Endometrium (tissue), 2 donors: ENCODE data around the gene FBXL19.
"Not testable (repeated sequence)": the region's sequence is repeated elsewhere in the genome, so short reads cannot be mapped to it uniquely, and the experiment has no call there.

Experiments
- FAIRE-seq: peaks from 2 replicates; lab custom pipeline; 2012; peaks lifted over from hg19 to GRCh38; lab: Jason Lieb, UNC
- donor health status: control.
- donor health status: control.

Gene FBXL19

DNA sequence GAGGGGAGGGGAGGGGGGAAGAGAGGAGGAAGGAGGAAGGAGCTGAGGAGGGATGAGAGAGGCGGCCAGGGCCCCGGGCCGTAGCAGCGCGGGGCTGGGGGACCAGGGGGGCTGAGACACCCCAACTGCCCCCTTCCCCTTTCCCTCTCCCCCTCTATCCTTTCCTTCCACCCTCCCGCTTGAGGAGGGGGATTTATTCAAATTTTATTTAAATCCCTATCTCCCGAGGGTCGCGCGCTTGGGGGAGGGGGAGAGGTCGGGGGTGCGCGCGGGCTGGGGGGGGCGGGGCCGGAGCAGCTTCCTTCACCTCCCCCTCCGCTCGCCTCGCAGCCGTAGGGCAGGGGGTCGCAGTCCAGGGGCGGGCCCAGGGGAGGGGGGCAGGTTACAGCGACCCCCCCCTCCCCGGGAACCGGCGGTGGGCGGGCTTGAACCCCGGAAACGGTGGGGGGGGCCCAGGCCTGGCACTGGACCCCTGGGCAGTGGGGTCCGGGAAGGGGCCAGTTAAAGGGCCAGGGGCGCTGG, at the start of gene FBXL19:
Gene FBXL19, plus strand, starts transcription at position 19 of the 522 bp plus-strand sequence. CDS start 2,183 bp downstream, outside the sequence.
- no peak for FAIRE-seq

DNA sequence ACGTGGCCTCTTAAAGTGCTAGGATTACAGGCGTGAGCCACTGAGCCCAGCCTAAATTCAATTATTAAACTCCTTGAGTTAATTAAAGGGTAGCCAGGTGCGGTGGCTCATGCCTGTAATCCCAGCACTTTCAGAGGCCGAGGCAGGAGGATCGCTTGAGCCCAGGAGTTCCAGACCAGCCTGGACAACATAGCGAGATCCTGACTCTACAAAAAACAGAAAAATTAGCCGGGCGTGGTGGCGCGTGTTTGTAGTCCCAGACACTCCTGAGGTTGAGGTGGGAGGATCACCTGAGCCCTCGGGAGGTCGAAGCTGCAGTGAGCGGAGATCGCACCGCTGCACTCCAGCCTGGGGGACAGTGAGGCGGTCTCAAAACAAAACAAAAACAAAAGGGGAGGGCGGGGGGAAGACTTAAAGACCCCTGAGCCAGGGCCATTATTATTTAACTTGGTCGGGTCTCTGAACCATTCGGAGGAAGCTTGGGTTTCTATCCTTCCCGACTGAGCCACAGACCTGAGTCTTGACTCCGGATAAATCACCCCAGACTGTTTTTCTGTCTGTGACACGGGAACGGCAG, 49.0 kb upstream of the FBXL19 start:
- no peak for FAIRE-seq

GRCh38 chr16:30874821-30875717, 48.3 kb upstream of the FBXL19 start:
- FAIRE-seq, result no peak

GRCh38 chr16:30875871-30876801, 47.2 kb upstream of the FBXL19 start:
- no peak for FAIRE-seq

DNA sequence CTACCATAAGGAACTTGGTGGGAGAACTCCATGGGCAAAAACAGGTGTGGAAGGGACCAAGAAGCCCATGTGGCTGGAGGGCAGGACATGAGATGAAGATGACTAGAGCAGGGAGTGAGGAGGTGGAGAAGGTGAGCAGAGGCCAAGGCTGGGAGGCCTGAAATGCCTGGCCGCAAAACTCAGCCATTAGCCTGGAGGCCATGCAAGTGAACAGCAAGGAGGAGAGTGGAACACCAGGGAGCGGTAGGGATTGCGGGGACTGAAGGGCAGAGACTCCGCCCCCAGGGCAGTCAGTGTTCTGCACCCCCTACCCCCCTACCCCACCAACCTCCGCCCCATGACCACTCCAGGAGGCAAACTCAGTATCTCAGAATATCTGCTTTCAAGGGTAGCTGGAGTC, 46.5 kb upstream of the FBXL19 start:
- no peak for FAIRE-seq

DNA sequence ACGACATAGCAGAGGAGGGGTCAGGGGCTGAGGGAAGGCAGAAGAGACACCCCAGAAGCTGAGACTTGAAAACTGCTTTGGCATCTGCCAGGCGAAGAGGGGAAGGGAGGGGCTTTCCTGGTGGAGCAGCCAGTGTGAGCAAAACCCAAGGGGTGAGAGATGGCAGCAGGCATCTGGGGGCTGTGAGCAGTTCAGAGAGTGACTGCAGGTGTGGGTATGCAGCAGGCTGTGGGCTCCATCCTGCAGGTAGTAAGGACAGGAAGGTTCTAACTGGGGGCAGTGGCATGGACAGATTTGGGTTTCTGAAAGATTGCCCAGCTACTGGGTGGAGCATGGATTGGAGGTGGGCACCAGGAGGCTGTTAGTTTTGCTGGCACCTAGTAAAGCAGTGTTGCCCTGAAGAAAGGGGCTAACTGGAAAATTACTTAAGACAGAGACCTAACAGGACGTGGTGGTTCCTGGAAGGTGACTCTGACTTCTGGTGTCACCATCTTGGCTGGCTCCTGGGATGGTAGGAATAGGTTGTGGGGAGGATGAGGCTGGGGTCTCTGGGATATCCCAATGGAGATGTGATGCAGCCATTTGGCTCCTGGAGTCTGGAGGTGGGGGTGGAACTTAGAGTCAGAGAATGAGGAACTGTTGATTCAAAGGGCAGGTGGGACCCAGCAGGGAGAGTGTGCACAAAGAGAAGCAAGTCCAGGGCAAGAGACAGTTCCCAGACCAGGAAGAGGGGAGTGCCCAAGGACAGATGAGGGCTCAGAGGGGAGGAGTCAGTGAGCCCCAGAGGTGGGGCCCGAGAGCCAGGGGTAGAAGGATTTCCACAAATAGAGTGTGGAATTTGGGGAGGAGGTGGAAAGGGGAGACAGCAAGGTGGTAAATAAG, 40.7 kb upstream of the FBXL19 start:
- no peak for FAIRE-seq

- no peak for FAIRE-seq
Observed at GRCh38 chr16:30884760-30885159, 38.6 kb upstream of the FBXL19 start.

- FAIRE-seq, result no peak
Observed at GRCh38 chr16:30885196-30885595, 38.2 kb upstream of the FBXL19 start.

DNA sequence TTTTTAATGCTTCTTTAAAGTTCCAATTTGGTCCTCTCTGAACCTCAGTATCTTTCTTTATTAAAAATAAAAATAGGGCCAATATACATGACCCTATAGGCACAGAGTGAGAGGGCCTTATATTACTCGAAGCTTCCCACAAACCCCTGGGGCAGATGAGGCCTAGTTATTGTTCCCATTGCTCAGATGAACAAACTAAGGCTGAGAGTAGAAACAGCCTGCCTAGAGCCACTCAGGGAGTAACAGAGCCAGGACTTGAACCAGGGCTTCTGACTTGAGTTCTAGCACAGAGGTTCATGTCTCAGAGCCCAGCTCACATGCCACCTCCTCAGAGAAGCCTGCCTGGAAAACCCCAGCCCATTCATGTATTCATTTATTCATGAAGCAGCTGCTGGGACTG, 37.2 kb upstream of the FBXL19 start:
- FAIRE-seq, result no peak

DNA sequence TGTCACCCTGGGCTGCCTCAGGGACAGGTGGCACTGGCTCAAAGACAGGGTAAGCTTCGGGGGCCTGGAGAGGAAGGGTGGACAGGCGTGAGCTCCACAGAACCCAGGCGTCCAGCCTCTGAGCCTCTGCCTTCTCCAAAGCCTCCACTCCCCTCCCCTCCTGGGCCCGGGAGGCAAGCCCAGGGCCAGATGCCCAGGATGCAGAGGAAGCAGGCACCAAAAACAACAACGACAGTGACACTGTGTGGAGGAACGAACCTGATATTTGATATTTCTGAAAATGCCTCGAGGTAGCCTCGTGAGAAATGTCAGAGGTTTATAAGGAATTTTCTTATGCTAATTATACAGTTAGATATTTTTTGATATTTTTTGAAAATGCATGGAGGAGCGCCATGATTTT, 35.4 kb upstream of the FBXL19 start:
- FAIRE-seq, result no peak

DNA sequence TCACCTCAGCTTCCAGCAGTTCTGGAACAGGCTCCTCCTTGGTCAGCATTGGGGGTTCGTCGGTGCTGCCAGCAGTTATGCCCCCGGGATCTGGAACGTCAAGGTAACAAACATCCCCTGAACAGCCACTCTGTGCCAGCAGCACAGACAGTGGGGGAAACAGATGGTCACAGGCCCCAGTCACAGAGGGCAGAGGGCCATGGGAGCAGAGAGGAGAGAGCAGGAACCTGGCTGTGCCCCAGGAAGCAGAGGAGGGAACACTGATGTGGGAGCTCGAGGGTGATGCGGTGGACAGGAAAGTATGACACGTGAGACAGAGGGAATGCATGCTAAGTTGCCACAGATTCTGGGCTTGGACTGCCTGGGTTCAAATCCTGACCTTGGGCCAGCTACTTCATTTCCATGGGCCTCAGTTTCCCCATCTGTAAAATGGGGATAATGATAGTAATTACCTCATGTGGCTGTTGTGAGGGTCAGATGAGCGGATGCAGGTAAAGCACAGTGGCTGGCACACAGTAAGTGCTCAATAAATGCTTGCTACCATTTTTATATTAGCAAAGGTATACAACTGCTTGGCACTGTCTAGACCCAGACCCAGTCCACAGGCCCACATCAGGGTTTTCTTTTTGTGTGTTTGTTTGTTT, 34.4 kb upstream of the FBXL19 start:
- no peak for FAIRE-seq

- no peak for FAIRE-seq
Observed at GRCh38 chr16:30889721-30890120, 33.7 kb upstream of the FBXL19 start.

DNA sequence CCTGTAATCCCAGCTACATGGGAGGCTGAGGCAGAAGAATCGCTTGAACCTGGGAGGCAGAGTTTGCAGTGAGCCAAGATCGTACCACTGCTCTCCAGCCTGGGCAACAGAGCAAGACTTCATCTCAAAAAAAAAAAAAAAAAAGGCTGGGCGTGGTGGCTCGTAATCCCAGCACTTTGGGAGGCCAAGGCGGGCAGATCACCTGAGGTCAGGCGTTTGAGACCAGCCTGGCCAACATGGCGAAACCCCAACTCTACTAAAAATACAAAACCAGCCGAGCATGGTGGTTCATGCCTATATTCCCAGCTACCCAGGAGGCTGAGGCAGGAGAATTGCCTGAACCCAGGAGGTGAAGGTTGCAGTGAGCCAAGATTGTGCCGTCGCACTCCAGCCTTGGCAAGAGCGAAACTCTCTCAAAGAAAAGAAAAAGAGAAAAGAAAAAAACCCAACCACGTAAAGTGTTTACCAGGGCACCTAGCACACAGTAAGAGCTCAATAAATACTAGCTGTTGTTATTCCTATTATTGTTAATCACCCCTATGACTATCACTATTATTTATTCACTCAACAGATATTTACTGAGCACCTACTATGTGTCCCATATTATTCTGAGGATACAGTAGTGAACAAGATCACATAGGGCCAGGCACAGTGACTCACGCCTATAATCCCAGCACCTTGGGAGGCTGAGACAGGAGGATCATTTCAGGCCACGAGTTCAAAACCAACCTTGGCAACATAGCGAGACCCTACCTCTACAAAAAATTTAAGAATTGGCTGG, 32.1 kb upstream of the FBXL19 start:
- not testable (repeated sequence) for FAIRE-seq

- no peak for FAIRE-seq
Observed at GRCh38 chr16:30892670-30893416, 30.5 kb upstream of the FBXL19 start.

- no peak for FAIRE-seq
Observed at GRCh38 chr16:30893417-30893743, 30.0 kb upstream of the FBXL19 start.

DNA sequence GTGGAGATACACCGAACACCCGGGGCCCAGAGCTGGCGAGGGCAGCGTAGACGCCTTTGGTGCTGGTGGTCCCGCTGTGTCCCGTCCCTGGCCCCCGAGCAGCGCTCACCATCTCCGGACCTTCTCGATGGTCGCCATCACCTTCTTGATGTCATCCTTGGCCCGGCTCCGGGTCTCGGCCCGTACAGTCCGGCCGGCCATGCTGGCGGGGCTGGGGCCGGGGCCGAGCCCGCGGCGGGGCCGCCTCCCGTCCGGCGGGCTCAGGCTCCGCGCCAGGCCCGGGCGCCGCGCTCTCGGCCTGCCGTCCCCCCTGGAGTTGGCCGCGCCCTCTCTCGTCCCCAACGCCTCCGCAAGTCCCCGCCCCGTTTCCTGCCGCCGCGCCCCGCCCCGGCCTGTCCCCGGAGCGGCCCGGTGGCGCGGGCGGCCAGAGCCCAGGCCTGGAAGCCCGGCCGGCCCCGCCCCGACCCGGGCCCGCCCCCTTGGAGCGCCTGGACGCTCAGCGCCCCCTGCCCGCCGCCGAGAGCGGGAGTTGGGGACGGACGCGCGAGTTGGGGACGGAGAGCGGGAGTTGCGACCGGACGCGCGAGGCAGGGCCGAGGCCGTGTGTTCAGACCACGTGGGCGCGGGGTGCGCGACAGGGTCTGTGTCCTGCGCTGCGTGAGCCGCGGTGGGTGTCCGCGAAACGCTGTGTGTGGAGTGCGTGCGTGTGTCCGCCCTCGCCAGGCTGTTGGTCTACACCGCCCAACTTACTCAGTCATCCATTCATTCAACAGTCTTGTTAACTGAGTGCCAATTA, 29.4 kb upstream of the FBXL19 start, which contains the start of gene BCL7C:
Gene BCL7C, minus strand, starts transcription at position 334 of the 796 bp plus-strand sequence. Its CDS starts 133 bp downstream, at position 201.
- FAIRE-seq, result no peak

GRCh38 chr16:30894540-30895368, 28.6 kb upstream of the FBXL19 start:
- no peak for FAIRE-seq
